ENCODE results near the gene USP4. TPM values are rescaled to one million over a fixed set of nuclear protein-coding genes. Genes with fewer than 3 reads are reported as not detected.

USP4 gene
- total RNA-seq, 1 experiment from 2014 or later = 32.8 TPM

DNA sequence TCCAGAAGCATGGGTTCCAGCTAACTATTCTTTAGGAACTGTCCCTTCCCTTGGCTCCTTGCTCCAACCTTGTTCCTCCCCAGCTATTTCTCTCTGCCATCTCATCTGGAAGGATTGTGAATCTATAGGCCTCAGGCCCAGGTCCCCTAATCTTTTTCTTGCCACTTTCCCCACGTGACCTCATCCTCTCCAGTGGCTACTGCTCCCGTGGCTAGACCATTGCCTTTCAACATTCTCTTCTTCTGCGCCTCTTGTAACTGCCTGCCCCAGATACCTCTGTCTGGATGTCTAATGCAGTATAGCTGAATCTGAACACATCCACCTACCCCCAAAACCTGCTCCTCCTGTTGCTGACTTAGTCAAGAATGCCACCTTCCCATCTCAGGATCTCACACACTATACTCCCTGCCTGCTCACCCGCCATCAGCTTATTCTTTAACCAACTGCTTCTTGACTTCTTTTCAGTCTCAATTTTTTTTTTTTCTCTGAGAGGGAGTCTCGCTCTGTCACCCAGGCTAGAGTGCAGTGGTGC lies 13.1 kb upstream of the USP4 start:
- ChIA-PET CTCF (interaction anchor here (0.9 kb wide), 1 partner anchor 111 kb away, joined by 3 read pairs; no protein-coding TSS in a partner anchor), POLR2A (ENCODE audit: low non-redundant PET) (no interaction called here)
- Histone ChIP-seq H3K4me3 (ENCODE audit: low read depth, low read length, poor library complexity, severe bottlenecking) (no peak overlapping the region), H3K27me3 (replicated peaks; ENCODE audit: insufficient read depth, low read depth, low read length, poor library complexity) (no peaks in the 10 kb centered on the region), H3K36me3 (ENCODE audit: insufficient read depth, low read length, poor library complexity, severe bottlenecking) (no peaks in the 10 kb centered on the region), H3K27ac (ENCODE audit: low read depth, low read length, poor library complexity, severe bottlenecking) (no peak overlapping the region), H3K4me1 (ENCODE audit: insufficient read depth, low read length, poor library complexity, severe bottlenecking) (no peaks in the 10 kb centered on the region), H3K9me3 (ENCODE audit: low read depth, low read length, poor library complexity, severe bottlenecking) (no peaks in the 10 kb centered on the region)
- BruUV-seq (replicated peaks) = no TSS peak
- intact Hi-C loops (cut with micrococcal nuclease; ENCODE audit: unreplicated experiment) = loop anchor here (10.0 kb wide), 1 partner anchor 62 kb away; the partner anchor contains the start of genes RHOA and TCTA
- TF ChIP-seq, protein P1, sequence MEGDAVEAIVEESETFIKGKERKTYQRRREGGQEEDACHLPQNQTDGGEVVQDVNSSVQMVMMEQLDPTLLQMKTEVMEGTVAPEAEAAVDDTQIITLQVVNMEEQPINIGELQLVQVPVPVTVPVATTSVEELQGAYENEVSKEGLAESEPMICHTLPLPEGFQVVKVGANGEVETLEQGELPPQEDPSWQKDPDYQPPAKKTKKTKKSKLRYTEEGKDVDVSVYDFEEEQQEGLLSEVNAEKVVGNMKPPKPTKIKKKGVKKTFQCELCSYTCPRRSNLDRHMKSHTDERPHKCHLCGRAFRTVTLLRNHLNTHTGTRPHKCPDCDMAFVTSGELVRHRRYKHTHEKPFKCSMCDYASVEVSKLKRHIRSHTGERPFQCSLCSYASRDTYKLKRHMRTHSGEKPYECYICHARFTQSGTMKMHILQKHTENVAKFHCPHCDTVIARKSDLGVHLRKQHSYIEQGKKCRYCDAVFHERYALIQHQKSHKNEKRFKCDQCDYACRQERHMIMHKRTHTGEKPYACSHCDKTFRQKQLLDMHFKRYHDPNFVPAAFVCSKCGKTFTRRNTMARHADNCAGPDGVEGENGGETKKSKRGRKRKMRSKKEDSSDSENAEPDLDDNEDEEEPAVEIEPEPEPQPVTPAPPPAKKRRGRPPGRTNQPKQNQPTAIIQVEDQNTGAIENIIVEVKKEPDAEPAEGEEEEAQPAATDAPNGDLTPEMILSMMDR (conservative IDR thresholded peaks at IDR 0.05; ENCODE audit: low read depth, low read length) = no peak
- no peak for TF ChIP-seq EZH2 (IDR thresholded peaks at IDR 0.05; ENCODE audit: borderline replicate concordance, low read depth, low read length, poor library complexity, severe bottlenecking)
- no peak for DNase-seq (ENCODE audit: low spot score)

DNA sequence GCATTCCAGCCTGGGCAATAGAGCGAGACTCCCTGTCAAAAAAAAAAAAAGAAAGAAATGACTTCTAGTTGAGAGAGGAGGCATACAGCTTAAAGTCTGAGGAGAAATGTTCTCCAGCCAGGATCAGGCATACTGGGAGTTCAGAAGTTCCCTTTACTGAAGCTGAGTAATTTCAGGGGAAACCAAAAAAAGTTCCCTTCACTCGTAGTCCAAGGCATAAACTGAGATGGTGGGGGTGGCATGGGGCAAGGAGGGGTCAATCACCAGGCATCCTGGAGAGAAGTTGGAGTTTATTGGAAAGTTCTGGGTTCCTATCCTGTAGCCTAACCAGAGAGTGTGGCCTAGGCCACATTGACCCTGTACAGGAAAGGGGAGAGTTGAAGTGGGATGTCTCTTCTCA lies 12.4 kb upstream of the USP4 start:
- Histone ChIP-seq H3K4me1 (ENCODE audit: insufficient read depth, low read length, poor library complexity, severe bottlenecking) (no peaks in the 10 kb centered on the region), H3K36me3 (ENCODE audit: insufficient read depth, low read length, poor library complexity, severe bottlenecking) (no peaks in the 10 kb centered on the region), H3K9me3 (ENCODE audit: low read depth, low read length, poor library complexity, severe bottlenecking) (no peaks in the 10 kb centered on the region), H3K27ac (ENCODE audit: low read depth, low read length, poor library complexity, severe bottlenecking) (no peak overlapping the region), H3K27me3 (replicated peaks; ENCODE audit: insufficient read depth, low read depth, low read length, poor library complexity) (no peaks in the 10 kb centered on the region), H3K4me3 (ENCODE audit: low read depth, low read length, poor library complexity, severe bottlenecking) (no peak overlapping the region)
- no TSS peak for BruUV-seq (replicated peaks)
- no peak for DNase-seq (ENCODE audit: low spot score)
- CTCF ChIA-PET = interaction anchor here (0.9 kb wide), 1 partner anchor 111 kb away, joined by 3 read pairs; no protein-coding TSS in a partner anchor
- intact Hi-C loops (cut with micrococcal nuclease; ENCODE audit: unreplicated experiment) = loop anchor here (10.0 kb wide), 1 partner anchor 63 kb away; the partner anchor contains the start of genes RHOA and TCTA
- POLR2A ChIA-PET (ENCODE audit: low non-redundant PET) = no interaction called here
- no peak for TF ChIP-seq EZH2 (IDR thresholded peaks at IDR 0.05; ENCODE audit: borderline replicate concordance, low read depth, low read length, poor library complexity, severe bottlenecking)
- TF ChIP-seq, protein P1 (conservative IDR thresholded peaks at IDR 0.05; ENCODE audit: low read depth, low read length) = no peak

DNA sequence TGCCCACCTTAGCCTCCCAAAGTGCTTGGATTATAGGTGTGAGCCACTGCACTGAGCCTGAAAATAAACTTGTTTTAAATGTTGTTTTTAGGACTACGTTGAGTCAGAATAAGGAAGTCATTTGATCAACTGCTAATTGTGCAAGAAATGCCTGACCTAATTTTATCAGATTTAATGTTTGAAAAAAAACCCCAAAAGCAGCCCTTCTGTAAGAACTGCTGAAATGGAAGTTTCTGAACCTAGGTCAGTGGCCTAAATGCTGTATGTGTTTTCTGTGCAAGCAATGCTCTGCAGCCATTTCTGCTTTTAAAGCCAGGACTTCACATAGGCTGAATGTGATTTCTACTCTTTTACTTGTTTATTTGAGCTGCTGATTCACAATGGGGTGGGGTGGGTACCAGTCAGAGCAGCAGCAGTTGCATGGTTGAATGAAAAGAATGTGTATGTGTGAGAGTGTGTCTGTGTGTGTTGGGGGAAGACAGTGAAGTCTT lies 11.7 kb upstream of the USP4 start:
- no peaks in the 10 kb centered on the region for H3K36me3 ChIP-seq (ENCODE audit: insufficient read depth, low read length, poor library complexity, severe bottlenecking)
- H3K4me3 ChIP-seq (ENCODE audit: low read depth, low read length, poor library complexity, severe bottlenecking) = no peak overlapping the region
- no peak overlapping the region for H3K27ac ChIP-seq (ENCODE audit: low read depth, low read length, poor library complexity, severe bottlenecking)
- CTCF ChIA-PET = no interaction called here
- no peaks in the 10 kb centered on the region for H3K9me3 ChIP-seq (ENCODE audit: low read depth, low read length, poor library complexity, severe bottlenecking)
- H3K4me1 ChIP-seq (ENCODE audit: insufficient read depth, low read length, poor library complexity, severe bottlenecking) = no peaks in the 10 kb centered on the region
- no peaks in the 10 kb centered on the region for H3K27me3 ChIP-seq (replicated peaks; ENCODE audit: insufficient read depth, low read depth, low read length, poor library complexity)
- POLR2A ChIA-PET (ENCODE audit: low non-redundant PET) = no interaction called here
- intact Hi-C loops (cut with micrococcal nuclease; ENCODE audit: unreplicated experiment) = loop anchor here (10.0 kb wide), 1 partner anchor 63 kb away; the partner anchor contains the start of genes RHOA and TCTA
- no TSS peak for BruUV-seq (replicated peaks)
- TF ChIP-seq, protein P1 (conservative IDR thresholded peaks at IDR 0.05; ENCODE audit: low read depth, low read length) = no peak
- TF ChIP-seq EZH2 (IDR thresholded peaks at IDR 0.05; ENCODE audit: borderline replicate concordance, low read depth, low read length, poor library complexity, severe bottlenecking) = no peak
- DNase-seq (ENCODE audit: low spot score) = no peak

All from A673 (cell line).